HG02678 (cell line): ENCODE data around the gene MZB1.
"Not testable (repeated sequence)": the region's sequence is repeated elsewhere in the genome, so short reads cannot be mapped to it uniquely, and the experiment has no call there.

Experiments
- ATAC-seq: cut with Tn5 transposase; IDR thresholded peaks from one replicate; pipeline ENCODE4 v1.9.1; 2021; ENCODE audit warnings: mild to moderate bottlenecking, moderate library complexity; ENCODE audit not compliant: unreplicated experiment

Gene MZB1

GRCh38 chr5:139392678-139393496 is 3.2 kb upstream of the MZB1 start:
- peak; percentile 48 for ATAC-seq

- ATAC-seq = no peak
These were observed 2.6 kb upstream of the MZB1 start for GRCh38 chr5:139392324-139392677.

- peak; percentile 14 for ATAC-seq
These were observed 2.0 kb upstream of the MZB1 start for GRCh38 chr5:139391570-139392323.

GRCh38 chr5:139390639-139391569 is 1.2 kb upstream of the MZB1 start:
- ATAC-seq = no peak

- no peak for ATAC-seq
These were observed 1.4 kb downstream of the MZB1 start for GRCh38 chr5:139388198-139388821.

- no peak for ATAC-seq
These were observed 2.0 kb downstream of the MZB1 start for GRCh38 chr5:139387611-139388197.

- not testable (repeated sequence) for ATAC-seq
These were observed 2.8 kb downstream of the MZB1 start for GRCh38 chr5:139386956-139387355.

GRCh38 chr5:139386050-139386438 is 3.7 kb downstream of the MZB1 start:
- ATAC-seq = no peak

GRCh38 chr5:139385061-139386049 is 4.4 kb downstream of the MZB1 start:
- ATAC-seq = no peak

GRCh38 chr5:139384591-139385051 is 5.1 kb downstream of the MZB1 start:
- ATAC-seq = no peak

GRCh38 chr5:139383993-139384590 is 5.6 kb downstream of the MZB1 start:
- ATAC-seq = no peak

- no peak for ATAC-seq
These were observed 6.3 kb downstream of the MZB1 start, which contains the start of gene SLC23A1 for GRCh38 chr5:139383275-139383992. SLC23A1 (minus strand) TSS chr5:139383297; CDS start chr5:139383253, 44 bp downstream.

- no peak for ATAC-seq
These were observed 6.9 kb downstream of the MZB1 start for GRCh38 chr5:139382807-139383206.

- no peak for ATAC-seq
These were observed 7.6 kb downstream of the MZB1 start for GRCh38 chr5:139381837-139382761.

- ATAC-seq = no peak
These were observed 9.9 kb downstream of the MZB1 start for GRCh38 chr5:139379626-139380449.

GRCh38 chr5:139378941-139379361 is 10.8 kb downstream of the MZB1 start:
- no peak for ATAC-seq
